GM21786 (cell line): ENCODE measurements around the gene TBX10.

Experiments used
- ATAC-seq: cut with Tn5 transposase; IDR thresholded peaks from one replicate; pipeline ENCODE4 v1.9.1; 2021; ENCODE audit not compliant: unreplicated experiment

The TBX10 gene

DNA sequence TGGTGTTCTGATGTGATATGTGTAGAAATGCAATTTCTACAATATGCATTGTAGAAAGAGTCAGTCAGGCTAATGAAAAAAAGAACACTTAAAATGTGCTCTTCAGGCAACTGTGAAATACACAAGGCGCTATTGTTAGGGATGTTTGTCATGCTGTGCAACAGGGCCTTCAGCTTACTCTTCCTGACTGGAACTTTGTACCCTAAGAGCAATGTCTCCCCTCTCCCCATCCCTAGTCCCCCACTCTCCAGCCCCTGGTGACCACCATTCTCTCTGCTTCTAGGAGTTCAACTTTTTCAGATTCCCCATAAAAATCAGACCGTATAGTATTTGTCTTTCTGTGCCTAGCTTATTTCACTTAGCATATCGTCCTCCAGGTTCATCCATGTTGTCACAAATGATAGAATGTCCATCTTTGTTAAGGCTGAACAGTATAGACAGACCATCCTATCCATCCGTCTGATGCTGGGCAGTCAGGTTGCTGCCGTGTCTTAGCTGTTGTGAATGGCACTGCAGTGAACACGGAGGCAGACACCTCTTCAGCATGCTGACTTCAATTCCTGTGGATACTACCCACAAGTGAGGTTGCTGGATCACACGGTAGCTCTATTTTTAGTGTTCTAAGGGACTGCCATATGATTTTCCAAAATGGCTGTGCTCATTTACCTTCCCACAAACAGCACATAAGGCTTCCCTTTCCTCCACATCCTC, 22.2 kb downstream of the TBX10 start:
- no peak for ATAC-seq

DNA sequence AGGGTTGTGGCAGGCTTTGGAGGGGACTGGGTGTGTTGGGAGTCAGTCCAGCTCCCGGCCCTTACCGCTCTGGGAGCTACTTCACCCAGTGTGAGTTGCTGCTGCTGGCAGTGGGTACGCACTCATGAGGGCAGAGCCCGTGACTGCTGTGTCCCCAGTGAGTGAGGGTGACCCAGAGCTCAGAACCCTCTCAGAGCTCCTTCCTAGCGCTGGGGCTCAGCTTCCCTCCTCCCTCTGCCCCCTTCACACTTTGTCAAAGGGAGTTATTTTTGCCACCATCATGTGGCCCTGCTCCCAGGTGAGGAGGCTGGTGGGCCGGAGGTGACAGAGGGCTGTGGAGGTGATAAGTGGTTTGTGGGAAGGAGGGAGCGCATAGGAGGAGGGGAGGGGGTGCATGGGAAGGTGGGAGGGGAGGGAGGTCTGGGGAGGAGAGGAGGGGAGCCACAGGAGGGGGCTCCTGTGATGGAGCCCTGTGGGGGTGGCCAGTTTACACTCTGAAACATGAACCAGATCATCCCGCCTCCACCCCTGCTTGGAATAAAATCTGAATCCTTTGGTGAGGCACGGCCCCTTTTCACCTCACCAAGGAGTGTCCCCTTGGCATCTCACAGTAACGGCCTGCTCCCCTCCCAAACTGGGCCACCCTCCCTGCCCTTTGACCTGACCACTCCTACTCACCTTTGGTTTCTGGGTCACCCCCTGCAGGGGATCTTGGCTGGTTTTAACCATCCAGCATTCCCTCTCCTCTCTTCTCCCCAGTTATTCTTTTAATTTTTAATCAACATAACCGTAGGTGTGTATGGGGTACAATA, 22.9 kb downstream of the TBX10 start:
- ATAC-seq, result no peak

DNA sequence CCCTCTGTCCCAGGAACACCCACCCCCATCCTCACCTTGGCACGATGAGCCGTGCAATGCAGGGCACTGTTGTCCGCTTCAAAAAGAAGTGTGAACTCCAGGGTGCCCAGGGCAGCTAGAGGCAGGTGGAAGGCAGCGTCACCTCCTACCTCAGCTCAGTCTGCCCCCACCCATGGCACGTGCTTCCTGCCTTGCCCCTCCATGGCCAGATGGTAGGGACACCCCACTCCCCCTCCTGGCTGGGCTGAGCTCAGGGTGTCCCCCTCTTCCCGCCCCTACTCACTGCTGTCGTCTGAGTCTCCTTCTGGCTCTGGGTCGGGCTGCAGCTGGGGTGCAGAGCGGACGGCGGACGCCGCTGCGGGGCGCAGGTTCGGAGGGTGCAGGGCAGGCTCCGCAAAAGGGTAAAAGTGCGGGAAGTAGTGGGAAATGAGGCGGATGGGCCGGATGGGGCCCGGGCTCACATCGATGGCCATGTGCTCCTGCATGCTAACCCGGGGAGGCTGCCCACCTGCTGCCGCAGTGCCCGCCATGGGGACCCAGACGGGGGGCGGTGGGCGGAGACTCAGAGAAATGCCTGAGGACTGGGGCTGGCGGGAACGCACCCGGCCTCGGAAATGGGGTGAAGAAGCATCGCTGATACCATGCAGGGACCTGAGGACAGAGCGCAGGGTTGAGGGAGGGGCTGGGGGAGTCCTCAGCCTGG, 23.7 kb downstream of the TBX10 start:
- no peak for ATAC-seq

DNA sequence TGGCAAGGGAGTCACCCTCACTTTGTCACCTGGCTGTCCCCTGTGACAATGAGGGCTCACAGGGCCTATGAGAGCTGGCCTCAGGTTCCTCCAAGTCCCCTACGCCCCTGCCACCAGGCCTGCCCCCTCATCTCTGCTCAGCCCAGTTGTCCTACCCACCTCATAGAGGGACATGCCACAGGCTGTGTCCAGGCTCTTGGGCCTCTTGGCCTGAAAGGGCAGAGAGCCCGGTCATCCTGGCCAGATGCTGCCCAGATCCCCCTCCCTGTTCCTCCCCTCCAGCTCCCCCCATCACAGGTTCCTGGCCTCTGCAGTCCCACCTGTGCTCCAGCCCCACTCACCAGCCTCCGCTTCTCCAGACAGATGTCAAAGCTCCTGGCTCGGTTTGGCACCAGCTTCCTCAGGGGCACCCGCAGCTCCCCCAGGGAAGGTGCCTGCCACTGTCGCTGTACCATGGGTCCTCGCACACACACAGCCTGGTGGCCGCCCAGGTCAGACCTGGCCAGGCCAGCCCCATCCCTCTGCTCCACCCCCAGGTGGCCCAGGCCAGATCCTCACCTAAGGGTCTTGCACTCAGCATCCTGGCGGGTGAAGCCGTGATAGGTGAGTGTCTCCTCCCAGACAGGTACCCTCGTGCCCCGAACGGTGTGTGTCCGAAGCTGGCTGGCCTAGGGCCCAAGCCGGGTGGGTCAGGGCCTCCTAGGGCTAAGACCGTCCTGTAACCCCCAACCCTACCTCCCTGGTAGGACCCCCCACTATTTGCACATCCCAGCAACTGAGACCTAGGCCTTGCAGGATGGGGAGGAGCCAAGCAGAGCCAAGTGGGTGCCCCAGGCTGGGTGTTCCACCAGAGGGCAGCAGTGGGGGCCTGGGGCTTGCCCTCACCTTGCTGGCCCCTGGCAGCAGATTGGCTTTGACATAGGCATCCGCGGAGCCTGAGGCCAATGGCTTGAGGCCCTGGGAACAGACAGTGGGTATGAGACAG, 24.5 kb downstream of the TBX10 start:
- no peak for ATAC-seq

GRCh38 chr11:67613960-67614715, 25.4 kb downstream of the TBX10 start:
- ATAC-seq, result peak; percentile 78

- ATAC-seq, result no peak
Measured at GRCh38 chr11:67613313-67613959, 26.1 kb downstream of the TBX10 start.

- ATAC-seq, result no peak
Measured at GRCh38 chr11:67612751-67613150, 26.8 kb downstream of the TBX10 start.

- no peak for ATAC-seq
Measured at GRCh38 chr11:67611704-67612587, 27.6 kb downstream of the TBX10 start.

DNA sequence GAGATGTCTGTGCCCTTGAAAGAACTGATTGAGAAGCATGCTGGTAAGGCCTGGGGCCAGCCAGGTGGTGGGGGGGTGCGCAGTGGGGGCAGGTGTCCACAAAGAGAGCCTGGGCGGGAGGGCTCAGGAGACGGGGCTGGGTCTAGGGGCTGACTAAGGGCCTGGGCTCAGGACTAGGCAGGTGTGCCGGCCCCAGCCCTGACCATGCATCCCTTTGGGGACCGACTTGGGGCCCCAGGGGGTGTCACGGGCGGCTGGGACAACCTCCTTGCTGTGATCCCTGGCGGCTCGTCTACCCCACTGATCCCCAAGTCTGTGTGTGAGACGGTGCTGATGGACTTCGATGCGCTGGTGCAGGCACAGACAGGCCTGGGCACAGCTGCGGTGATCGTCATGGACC, 28.4 kb downstream of the TBX10 start:
- ATAC-seq, result no peak

DNA sequence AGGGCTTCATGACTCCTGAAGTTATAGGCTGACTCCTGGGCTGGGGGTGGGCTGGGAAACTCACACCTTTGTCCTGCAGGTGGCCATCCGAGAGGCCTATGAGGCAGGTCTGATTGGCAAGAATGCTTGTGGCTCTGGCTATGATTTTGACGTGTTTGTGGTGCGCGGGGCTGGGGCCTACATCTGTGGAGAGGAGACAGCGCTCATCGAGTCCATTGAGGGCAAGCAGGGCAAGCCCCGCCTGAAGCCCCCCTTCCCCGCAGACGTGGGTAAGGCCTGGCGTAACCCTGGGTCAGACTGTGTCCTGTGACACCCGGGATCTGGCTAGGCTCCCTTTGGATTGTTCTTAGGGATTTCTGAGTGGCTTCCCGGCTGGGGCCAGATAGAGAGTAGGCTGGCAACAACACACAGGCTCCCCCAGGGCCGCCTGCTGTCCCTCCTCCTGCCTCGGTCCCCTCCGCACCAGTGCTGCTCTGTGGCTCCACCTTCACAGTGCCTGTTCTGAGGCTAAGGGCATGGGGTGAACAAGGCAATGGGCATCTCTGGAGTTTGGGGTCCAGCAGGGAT, 29.2 kb downstream of the TBX10 start:
- no peak for ATAC-seq

DNA sequence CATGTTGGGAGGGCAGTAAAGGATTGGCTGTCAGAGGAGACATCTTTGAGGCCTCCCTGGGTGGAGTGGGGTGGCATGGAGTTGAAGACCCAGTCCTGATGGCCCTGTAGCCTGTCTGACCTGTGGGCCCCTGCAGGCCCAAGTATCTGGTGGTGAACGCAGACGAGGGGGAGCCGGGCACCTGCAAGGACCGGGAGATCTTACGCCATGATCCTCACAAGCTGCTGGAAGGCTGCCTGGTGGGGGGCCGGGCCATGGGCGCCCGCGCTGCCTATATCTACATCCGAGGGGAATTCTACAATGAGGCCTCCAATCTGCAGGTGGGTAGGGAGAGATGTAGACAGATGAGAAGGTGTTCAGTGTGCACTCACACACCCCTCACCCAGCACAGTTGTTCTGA, 30.2 kb downstream of the TBX10 start:
- ATAC-seq, result no peak

DNA sequence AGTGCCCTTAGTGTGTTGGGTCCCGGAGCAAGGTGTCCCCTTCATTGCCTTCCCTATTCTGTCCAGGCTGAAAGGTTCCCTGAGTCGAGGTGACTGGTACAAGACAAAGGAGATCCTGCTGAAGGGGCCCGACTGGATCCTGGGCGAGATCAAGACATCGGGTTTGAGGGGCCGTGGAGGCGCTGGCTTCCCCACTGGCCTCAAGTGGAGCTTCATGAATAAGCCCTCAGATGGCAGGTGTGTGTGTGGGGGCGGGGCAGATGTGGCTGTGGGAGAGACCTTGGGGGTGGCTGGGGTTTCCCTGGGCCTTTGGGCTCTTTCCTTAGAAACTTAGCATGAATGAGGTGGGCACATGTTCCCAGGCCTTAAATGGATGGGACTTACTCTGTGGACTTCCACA, 31.1 kb downstream of the TBX10 start:
- no peak for ATAC-seq

GRCh38 chr11:67607507-67607906, 32.1 kb downstream of the TBX10 start:
- ATAC-seq, result no peak

- peak; percentile 94 for ATAC-seq
Measured at GRCh38 chr11:67606492-67607295, 32.9 kb downstream of the TBX10 start, which contains the start of gene NDUFV1. TSS of gene NDUFV1 (plus strand) at chr11:67606936. CDS start at chr11:67607005, 69 bp downstream.

DNA sequence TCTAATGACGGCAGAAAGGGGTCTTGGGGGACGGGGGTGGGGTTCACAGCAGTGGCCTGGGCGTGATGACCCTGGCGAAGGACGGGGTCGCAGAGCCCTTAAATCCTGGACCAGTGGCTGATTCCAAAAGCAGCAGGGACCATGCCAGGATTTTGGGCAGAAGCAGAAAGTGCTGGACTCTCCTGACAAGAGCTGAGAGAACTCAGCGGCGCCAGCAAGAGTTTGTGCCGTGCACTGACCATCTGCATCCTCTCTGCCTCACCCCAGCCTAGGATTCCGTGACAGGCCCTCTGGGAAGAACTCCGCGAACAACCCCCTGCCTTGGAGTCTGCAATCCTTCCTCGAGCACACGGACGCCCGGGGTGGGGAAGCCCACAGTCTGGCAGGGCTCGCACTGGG, 33.5 kb downstream of the TBX10 start:
- ATAC-seq, result no peak

DNA sequence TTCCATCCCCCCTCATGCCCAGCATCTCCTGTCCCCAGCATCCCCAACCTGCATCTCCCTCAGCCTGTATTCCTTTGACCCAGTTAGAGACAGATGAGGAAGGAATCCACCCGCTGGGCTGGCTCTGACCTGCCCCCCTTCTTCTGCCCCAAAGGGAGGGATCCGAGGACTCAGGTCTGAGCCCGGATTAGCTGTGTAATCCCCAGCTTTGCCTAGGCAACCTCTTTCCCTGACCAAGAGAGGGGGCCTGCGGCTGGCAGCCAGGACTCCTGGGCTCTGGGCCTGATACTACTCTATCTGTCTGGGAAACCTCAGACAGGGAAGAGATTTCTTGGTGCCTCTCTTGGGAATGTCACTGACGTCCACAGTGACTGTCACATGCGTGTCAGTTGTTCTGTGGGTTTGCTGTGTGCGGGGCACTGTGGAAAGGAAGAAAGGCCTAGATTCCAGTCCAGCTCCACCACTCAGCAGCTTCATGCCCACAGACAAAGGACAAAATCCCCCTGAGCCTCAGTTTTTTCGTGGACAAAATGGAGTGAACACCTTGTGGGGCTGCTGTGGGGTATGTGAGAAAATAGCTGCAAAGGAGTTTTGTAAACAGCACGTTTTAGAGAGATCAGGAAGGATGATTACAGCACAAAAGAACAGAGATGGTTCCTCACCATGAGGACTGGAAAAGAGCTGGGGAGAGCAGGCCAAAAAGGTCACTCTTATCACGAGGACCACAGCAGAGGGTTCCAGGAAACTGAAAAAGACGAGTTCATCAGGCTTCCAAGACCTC, 34.1 kb downstream of the TBX10 start:
- ATAC-seq, result no peak
